ENCODE data around the gene EFTUD2. TPM values are rescaled to one million over a fixed set of nuclear protein-coding genes. Genes with fewer than 3 reads are reported as not detected.

The EFTUD2 gene
- total and polyA plus RNA-seq, 2 of the 8 experiments (the other 6 are each of a cell fraction or from before 2014, with no cell fraction given): 118 to 195 TPM

GRCh38 chr17:44865931-44866330 is 33.3 kb downstream of the EFTUD2 start (continued):
- no peak for TF ChIP-seq EP300 (IDR thresholded peaks at IDR 0.05; ENCODE audit: borderline replicate concordance in 1 of 2, low read depth in 2 of 2, low read length in 2 of 2)
- TF ChIP-seq SP1 (IDR thresholded peaks at IDR 0.05; ENCODE audit: low read depth, low read length): no peak
- TF ChIP-seq NRF1 (IDR thresholded peaks at IDR 0.05; ENCODE audit: low read depth, low read length): no peak
- TF ChIP-seq ATF2 (IDR thresholded peaks at IDR 0.05; ENCODE audit: low read length): no peak
- no peak for TF ChIP-seq BRCA1 (IDR thresholded peaks at IDR 0.05; ENCODE audit: low read depth, low read length)
- TF ChIP-seq MAFK (IDR thresholded peaks at IDR 0.05; ENCODE audit: low read depth, low read length): no peak
- no peak for TF ChIP-seq CTBP2 (IDR thresholded peaks at IDR 0.05; ENCODE audit: borderline replicate concordance, insufficient read depth, insufficient read length, low read length)
